Astrocyte (in vitro differentiated cells and primary cell): ENCODE data around the gene NOC2L. TPM values are rescaled to one million over a fixed set of nuclear protein-coding genes. Genes with fewer than 3 reads are reported as not detected.

Experiments used
- DNase-seq: peaks from one replicate; pipeline ENCODE4 v3.0.0-alpha.2; 2010; ENCODE audit warnings: low read depth
- FAIRE-seq: peaks from 2 replicates; lab custom pipeline; 2011; peaks lifted over from hg19 to GRCh38; lab: Jason Lieb, UNC
- H2AFZ ChIP-seq: 2 replicates; pipeline ENCODE4 v1.6.0; 2012; ENCODE audit warnings: low read depth, low read length, inconsistent platforms
- H3K27ac ChIP-seq: 2 replicates; pipeline ENCODE4 v1.5.1; 2011; ENCODE audit warnings: low read depth, low read length, inconsistent platforms
- H3K27me3 ChIP-seq: 2 replicates; pipeline ENCODE4 v1.6.0; 2011; ENCODE audit warnings: low read length, inconsistent platforms; ENCODE audit not compliant: insufficient read depth
- H3K36me3 ChIP-seq: 2 replicates; pipeline ENCODE4 v1.5.1; 2011; ENCODE audit warnings: low read length, inconsistent platforms; ENCODE audit not compliant: insufficient read depth
- H3K4me1 ChIP-seq: 2 replicates; pipeline ENCODE4 v1.5.1; 2011; ENCODE audit warnings: low read length, inconsistent platforms; ENCODE audit not compliant: insufficient read depth
- H3K4me2 ChIP-seq: 2 replicates; pipeline ENCODE4 v1.6.0; 2012; ENCODE audit warnings: low read length, inconsistent platforms
- H3K4me3 ChIP-seq: 2 replicates; pipeline ENCODE4 v1.5.1; 2011; ENCODE audit warnings: low read depth, mild to moderate bottlenecking, low read length, inconsistent platforms; ENCODE audit not compliant: insufficient read depth
- H3K79me2 ChIP-seq: 2 replicates; pipeline ENCODE4 v1.6.0; 2012; ENCODE audit warnings: mild to moderate bottlenecking, low read length, inconsistent platforms; ENCODE audit not compliant: insufficient read depth
- H3K9ac ChIP-seq: 2 replicates; pipeline ENCODE4 v1.6.0; 2012; ENCODE audit warnings: mild to moderate bottlenecking, low read length, inconsistent platforms
- H3K9me3 ChIP-seq: 2 replicates; pipeline ENCODE4 v1.5.1; 2012; ENCODE audit warnings: low read depth, mild to moderate bottlenecking, low read length, inconsistent platforms; ENCODE audit not compliant: insufficient read depth
- H4K20me1 ChIP-seq: 2 replicates; pipeline ENCODE4 v1.6.0; 2012; ENCODE audit warnings: low read length, inconsistent platforms; ENCODE audit not compliant: insufficient read depth
- H3K27ac Mint-ChIP-seq: one replicate; pipeline ENCODE4 v1.8.0; 2021; ENCODE audit warnings: mild to moderate bottlenecking, mixed read lengths; ENCODE audit not compliant: unreplicated experiment
- H3K27me3 Mint-ChIP-seq: one replicate; pipeline ENCODE4 v1.8.0; 2021; ENCODE audit warnings: low read depth, mixed read lengths; ENCODE audit not compliant: unreplicated experiment
- H3K36me3 Mint-ChIP-seq: one replicate; pipeline ENCODE4 v1.8.0; 2021; ENCODE audit warnings: low read depth, mixed read lengths; ENCODE audit not compliant: unreplicated experiment
- H3K4me1 Mint-ChIP-seq: one replicate; pipeline ENCODE4 v1.8.0; 2021; ENCODE audit warnings: low read depth, mixed read lengths; ENCODE audit not compliant: unreplicated experiment
- H3K4me3 Mint-ChIP-seq: one replicate; pipeline ENCODE4 v1.8.0; 2021; ENCODE audit warnings: mild to moderate bottlenecking, moderate library complexity, mixed read lengths; ENCODE audit not compliant: unreplicated experiment
- H3K9me3 Mint-ChIP-seq: one replicate; pipeline ENCODE4 v1.8.0; 2021; ENCODE audit warnings: mild to moderate bottlenecking, mixed read lengths; ENCODE audit not compliant: unreplicated experiment
- EZH2 ChIP-seq: IDR thresholded peaks from 2 replicates; pipeline ENCODE4 v1.6.1; 2012; ENCODE audit warnings: mild to moderate bottlenecking, low read length, inconsistent platforms; ENCODE audit not compliant: insufficient read depth
- total RNA-seq: library from RNA; stranded (reverse); gene quantifications from 2 replicates; pipeline ENCODE4 v1.2.1, GENCODE V29; 2021
- TF ChIP-seq, protein P1 (sequence below): IDR thresholded peaks from 2 replicates; pipeline ENCODE4 v1.5.1; 2011; ENCODE audit warnings: low read depth, mild to moderate bottlenecking, inconsistent platforms, low read length, moderate library complexity; ENCODE audit not compliant: insufficient read depth

NOC2L gene
- total RNA-seq, 1 donor from 2014 or later, result 91.4 TPM

DNA sequence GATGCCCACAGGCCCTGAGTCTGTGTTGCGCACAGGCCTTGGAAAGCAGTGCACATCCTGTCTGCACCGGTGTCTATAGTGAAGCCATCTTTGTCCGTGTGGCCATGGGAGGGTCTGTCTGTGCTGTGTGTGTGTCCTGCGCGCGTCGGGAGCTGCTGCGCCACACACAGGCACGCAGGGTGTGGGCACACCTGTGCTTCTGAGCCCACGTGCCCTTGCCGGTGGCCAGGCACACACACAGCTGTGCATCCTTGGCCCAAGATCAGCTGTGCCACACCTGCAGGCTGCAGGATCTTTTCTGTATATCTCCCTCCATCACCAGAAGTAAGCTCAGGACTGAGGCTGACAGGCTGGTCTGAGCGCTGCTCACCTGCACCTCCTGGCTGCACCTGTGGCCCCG is 38.5 kb downstream of the NOC2L start:
- Mint-ChIP-seq H3K4me1 (peaks cover 4% of the 10 kb centered on the region), H3K4me3 (no peak overlapping the region), H3K27ac (no peak overlapping the region), H3K27me3 (peaks cover 58% of the 10 kb centered on the region), H3K9me3 (no peaks in the 10 kb centered on the region), H3K36me3 (no peaks in the 10 kb centered on the region)
- Histone ChIP-seq H3K27me3 (peaks cover 23% of the 10 kb centered on the region), H2AFZ (no peak overlapping the region), H3K27ac (no peak overlapping the region), H3K4me2 (peak overlapping the region; percentile 65), H3K36me3 (no peaks in the 10 kb centered on the region), H3K9ac (no peak overlapping the region), H4K20me1 (peaks cover 6% of the 10 kb centered on the region), H3K9me3 (no peaks in the 10 kb centered on the region), H3K4me1 (peaks cover 15% of the 10 kb centered on the region), H3K4me3 (no peak overlapping the region), H3K79me2 (no peaks in the 10 kb centered on the region)
- TF ChIP-seq, protein P1, sequence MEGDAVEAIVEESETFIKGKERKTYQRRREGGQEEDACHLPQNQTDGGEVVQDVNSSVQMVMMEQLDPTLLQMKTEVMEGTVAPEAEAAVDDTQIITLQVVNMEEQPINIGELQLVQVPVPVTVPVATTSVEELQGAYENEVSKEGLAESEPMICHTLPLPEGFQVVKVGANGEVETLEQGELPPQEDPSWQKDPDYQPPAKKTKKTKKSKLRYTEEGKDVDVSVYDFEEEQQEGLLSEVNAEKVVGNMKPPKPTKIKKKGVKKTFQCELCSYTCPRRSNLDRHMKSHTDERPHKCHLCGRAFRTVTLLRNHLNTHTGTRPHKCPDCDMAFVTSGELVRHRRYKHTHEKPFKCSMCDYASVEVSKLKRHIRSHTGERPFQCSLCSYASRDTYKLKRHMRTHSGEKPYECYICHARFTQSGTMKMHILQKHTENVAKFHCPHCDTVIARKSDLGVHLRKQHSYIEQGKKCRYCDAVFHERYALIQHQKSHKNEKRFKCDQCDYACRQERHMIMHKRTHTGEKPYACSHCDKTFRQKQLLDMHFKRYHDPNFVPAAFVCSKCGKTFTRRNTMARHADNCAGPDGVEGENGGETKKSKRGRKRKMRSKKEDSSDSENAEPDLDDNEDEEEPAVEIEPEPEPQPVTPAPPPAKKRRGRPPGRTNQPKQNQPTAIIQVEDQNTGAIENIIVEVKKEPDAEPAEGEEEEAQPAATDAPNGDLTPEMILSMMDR, result no peak
- no peak for TF ChIP-seq EZH2
- DNase-seq (no peak), FAIRE-seq (no peak)

DNA sequence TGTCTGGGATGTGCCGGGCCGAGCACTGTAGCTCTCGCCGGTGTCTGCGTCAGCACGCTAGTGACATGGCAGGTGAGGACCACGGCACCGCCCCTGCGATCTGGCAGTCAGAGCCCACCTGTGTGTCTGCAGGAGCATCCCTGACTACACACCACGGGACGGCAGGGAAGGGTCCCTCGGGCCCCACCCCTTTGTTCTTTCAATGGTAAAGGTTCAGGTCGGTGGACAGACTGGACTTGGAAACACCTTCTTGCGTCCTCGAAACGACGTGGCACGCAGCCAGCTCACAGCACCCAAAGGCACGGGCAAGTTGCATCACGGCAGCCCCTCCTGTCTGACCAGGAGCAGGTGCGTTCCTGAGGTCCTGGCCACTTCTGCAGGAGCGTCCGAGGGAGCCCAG is 39.0 kb downstream of the NOC2L start:
- peaks cover 25% of the 10 kb centered on the region for H3K27me3 ChIP-seq
- H3K9me3 ChIP-seq, result no peaks in the 10 kb centered on the region
- no peak for FAIRE-seq
- H3K9ac ChIP-seq, result no peak overlapping the region
- H3K4me2 ChIP-seq, result no peak overlapping the region
- H3K4me1 ChIP-seq, result peaks cover 15% of the 10 kb centered on the region
- no peak for DNase-seq
- H3K4me3 Mint-ChIP-seq, result no peak overlapping the region
- no peak overlapping the region for H2AFZ ChIP-seq
- H3K36me3 ChIP-seq, result no peaks in the 10 kb centered on the region
- H3K4me1 Mint-ChIP-seq, result peaks cover 4% of the 10 kb centered on the region
- no peak overlapping the region for H3K27ac Mint-ChIP-seq
- H3K4me3 ChIP-seq, result no peak overlapping the region
- peaks cover 6% of the 10 kb centered on the region for H4K20me1 ChIP-seq
- no peaks in the 10 kb centered on the region for H3K36me3 Mint-ChIP-seq
- no peaks in the 10 kb centered on the region for H3K9me3 Mint-ChIP-seq
- H3K27me3 Mint-ChIP-seq, result peaks cover 63% of the 10 kb centered on the region
- TF ChIP-seq, protein P1, result no peak
- TF ChIP-seq EZH2, result no peak
- H3K27ac ChIP-seq, result no peak overlapping the region
- H3K79me2 ChIP-seq, result no peaks in the 10 kb centered on the region

DNA sequence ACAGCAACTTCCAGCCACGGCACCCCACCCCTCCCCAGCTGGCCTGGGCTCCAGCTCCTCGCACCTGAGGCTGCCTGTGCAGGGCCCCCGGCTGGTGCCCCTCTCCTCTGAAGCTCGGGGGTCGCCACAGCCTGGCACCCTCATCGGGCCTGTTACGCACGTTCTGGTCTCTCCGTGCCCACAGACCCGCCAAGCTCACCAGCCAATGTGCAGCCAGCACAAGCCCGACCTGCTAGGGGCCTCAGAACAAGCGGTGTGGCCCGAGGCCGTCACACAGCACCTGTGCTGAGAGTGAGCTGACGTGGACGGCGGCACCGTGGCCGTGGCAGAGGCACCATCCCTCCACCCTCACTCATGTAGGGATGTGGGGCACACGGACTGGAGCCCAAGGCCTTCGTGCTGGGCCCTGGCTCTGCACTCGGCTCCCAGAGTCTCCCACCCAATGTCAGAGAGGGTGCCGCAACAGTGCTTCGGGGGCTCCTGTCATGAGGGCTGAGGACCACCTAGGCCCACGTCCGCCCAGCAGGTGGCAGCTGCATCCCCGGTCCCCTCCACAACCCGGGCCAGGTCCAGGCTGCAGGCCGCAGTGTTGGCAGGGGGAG is 39.7 kb downstream of the NOC2L start:
- TF ChIP-seq EZH2, result no peak
- TF ChIP-seq, protein P1, result no peak
- Mint-ChIP-seq H3K4me1 (peaks cover 4% of the 10 kb centered on the region), H3K36me3 (no peaks in the 10 kb centered on the region), H3K27me3 (peaks cover 66% of the 10 kb centered on the region), H3K27ac (no peak overlapping the region), H3K9me3 (no peaks in the 10 kb centered on the region), H3K4me3 (no peak overlapping the region)
- DNase-seq (no peak), FAIRE-seq (no peak)
- peaks cover 6% of the 10 kb centered on the region for H4K20me1 ChIP-seq
- no peak overlapping the region for H3K9ac ChIP-seq
- H3K27ac ChIP-seq, result no peak overlapping the region
- no peak overlapping the region for H2AFZ ChIP-seq
- no peaks in the 10 kb centered on the region for H3K36me3 ChIP-seq
- peaks cover 25% of the 10 kb centered on the region for H3K27me3 ChIP-seq
- H3K9me3 ChIP-seq, result no peaks in the 10 kb centered on the region
- H3K4me1 ChIP-seq, result peaks cover 15% of the 10 kb centered on the region
- no peak overlapping the region for H3K4me2 ChIP-seq
- no peak overlapping the region for H3K4me3 ChIP-seq
- H3K79me2 ChIP-seq, result no peaks in the 10 kb centered on the region
